Choroid plexus epithelial cell (primary cell): ENCODE measurements around the gene NME3.

Experiments used
- DNase-seq: peaks from one replicate; pipeline ENCODE4 v3.0.0-alpha.2; 2010; ENCODE audit warnings: low read depth
- H3K4me3 ChIP-seq: 2 replicates; pipeline ENCODE4 v1.5.1; 2011; ENCODE audit warnings: low read depth, mild to moderate bottlenecking, control low read depth, low read length, moderate library complexity
- CTCF ChIP-seq: conservative IDR thresholded peaks from 2 replicates; pipeline ENCODE4 v1.5.1; 2011; ENCODE audit warnings: low read depth, mild to moderate bottlenecking, control low read depth, inconsistent platforms, low read length, moderate library complexity

NME3 gene

GRCh38 chr16:1772362-1772907 lies 1.1 kb upstream of the NME3 start, which contains the start of gene EME2:
Gene EME2 (plus strand): TSS chr16:1772810. CDS start chr16:1773228, 418 bp downstream.
- H3K4me3 ChIP-seq = peak within 1 kb of the TSS; percentile 83
- no peak for TF ChIP-seq CTCF
- peak; percentile 54 for DNase-seq

GRCh38 chr16:1771864-1772361 lies 570 bp upstream of the NME3 start:
- DNase-seq = no peak
- TF ChIP-seq CTCF = no peak
- H3K4me3 ChIP-seq = peak overlapping the region; percentile 83

- no peak for TF ChIP-seq CTCF
- peak overlapping the region; percentile 83 for H3K4me3 ChIP-seq
- no peak for DNase-seq
Measured at GRCh38 chr16:1770328-1771187, 785 bp downstream of the NME3 start.

- peak overlapping the region; percentile 83 for H3K4me3 ChIP-seq
- no peak for TF ChIP-seq CTCF
- no peak for DNase-seq
Measured at GRCh38 chr16:1769402-1770300, 1.7 kb downstream of the NME3 start.

GRCh38 chr16:1768767-1769401 lies 2.5 kb downstream of the NME3 start:
- no peak for DNase-seq
- TF ChIP-seq CTCF = no peak
- no peak overlapping the region for H3K4me3 ChIP-seq

GRCh38 chr16:1768061-1768766 lies 3.1 kb downstream of the NME3 start:
- TF ChIP-seq CTCF = no peak
- H3K4me3 ChIP-seq = no peak overlapping the region
- no peak for DNase-seq
